CD4-positive, alpha-beta T cell treated with Interferon alpha-2 for 1 hour (primary cell): ENCODE results near the gene PHKA2.
A peak's percentile ranks its signal among the peaks of the same experiment; 100 is the strongest.

Experiments
- DNase-seq, 2 donors: peaks; one replicate each; pipeline ENCODE4 v3.0.0-alpha.2; 2020 to 2022

The PHKA2 gene

DNA sequence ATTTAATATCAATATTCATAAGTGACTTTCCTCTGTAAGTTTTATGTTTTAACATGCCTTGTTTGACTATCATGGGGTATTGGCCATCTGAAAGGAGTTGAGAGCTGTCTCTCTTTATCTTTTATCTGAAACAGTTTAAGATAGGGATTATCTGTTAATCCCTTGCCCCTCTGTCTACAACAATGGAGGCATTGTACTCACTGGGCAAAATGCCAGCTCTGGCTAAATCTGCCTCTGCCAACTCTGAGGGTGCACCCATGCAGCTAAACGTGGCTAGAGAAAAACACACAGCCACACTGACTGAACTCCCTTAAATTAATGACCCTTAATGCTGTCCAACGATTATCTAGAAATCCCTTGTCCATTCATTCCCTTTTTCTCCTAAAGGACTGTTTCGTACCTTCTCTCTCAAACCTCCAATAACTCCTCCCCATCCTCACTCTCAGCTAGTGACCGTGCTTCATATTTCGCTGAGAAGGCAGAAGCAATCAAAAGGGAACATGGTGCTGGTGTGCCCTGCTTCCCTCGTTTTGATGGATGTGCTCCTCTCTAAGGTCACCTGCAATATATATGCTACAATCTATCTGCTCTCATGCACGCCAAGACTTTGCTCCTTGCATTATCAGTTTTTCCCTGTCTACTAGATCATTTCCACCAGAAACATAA is 10.3 kb downstream of the PHKA2 start:
- DNase-seq, result no peak

DNA sequence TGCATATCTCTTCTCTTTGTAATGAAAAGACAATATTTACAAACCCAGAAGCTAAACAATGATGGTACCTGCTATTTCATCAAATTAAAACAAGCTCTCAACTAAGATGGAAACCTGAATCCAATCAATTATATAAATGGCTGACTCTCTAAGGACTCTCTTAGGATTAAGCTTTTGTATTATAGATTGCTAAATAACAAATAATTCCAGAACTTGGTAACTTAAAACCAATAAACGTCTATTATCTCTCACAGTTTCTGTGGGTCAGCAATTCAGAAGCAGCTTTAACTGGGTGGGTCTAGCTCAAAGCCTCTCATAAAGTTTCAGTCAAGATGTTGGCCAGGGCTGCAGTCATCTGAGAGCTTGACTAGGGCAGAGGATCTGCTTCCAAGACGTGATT is 12.4 kb downstream of the PHKA2 start:
- DNase-seq, result no peak

DNA sequence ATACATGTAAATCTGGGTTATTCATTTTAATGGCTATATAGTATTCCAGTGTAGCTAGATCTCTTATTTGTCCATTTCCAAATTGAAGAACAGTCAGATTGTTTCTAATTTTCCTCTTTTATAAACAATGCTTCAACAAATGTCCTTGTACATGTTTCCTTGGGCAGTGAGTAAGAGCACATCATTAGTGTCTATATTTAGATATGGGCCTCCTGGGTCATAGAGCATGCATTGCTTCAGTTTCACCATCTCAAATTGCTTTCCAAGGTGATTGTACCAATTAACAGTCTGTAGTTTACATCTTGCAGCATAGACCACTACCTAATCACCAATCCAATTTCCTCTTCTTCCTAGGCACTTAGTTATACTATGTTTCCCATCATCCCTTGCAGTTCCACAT is 13.4 kb downstream of the PHKA2 start:
- no peak for DNase-seq

DNA sequence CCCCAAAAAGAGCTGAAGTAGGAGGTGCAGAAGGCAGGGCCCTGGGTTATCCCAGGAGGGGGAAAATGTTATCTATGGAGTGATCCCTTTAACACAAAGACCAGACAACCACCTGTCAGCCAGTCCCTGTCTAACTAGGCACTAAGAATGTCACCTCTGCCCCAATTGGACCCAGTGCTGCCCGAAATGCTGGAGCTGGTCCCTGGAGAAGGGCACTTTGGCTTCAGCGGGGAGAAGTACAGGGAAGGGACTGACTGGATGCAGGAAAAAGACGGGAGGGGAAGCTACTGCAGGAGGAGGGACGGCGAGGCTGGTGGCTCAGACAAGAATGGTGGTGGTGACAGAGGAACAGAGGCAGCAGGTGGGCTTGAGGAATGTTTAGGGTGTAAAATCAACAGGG is 17.3 kb downstream of the PHKA2 start:
- no peak for DNase-seq

DNA sequence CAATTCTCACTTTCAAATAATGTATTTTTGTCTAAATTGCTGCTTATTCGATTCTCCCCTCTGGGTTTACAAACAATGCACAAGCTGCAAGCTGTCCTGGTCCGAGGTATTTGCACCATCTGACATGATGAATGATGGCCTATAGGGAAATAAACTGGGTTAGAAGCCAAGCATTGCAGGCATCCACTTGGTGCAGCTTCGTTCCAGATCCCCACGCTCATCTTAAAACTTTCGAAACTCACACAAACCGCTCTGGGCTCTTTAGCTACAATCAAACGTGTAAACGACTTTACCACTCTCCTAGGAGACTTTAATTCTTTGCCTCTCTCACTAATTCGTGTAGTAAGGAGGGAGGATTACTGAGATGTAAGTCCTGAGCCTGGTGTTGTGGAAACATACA is 19.0 kb downstream of the PHKA2 start:
- no peak for DNase-seq

DNA sequence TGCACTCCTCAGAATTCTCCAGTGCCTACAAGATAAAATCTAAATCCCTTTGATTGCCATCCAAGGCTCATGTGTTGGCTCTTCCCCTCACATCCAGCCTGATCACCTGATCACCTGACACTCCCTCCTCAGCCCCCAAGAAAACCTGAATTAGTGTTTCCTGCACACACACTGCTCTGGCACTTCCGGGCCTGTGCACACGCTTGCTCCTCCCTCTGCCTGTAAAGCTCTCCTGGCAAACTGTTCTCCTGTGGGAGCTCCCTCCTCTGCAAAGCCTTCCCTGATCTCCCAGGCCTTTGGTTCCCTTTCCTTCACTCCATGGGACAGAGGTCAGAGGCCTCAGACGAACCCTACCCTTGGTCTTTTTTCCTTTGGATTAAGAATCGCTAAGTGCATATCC is 19.9 kb downstream of the PHKA2 start:
- DNase-seq, result no peak

DNA sequence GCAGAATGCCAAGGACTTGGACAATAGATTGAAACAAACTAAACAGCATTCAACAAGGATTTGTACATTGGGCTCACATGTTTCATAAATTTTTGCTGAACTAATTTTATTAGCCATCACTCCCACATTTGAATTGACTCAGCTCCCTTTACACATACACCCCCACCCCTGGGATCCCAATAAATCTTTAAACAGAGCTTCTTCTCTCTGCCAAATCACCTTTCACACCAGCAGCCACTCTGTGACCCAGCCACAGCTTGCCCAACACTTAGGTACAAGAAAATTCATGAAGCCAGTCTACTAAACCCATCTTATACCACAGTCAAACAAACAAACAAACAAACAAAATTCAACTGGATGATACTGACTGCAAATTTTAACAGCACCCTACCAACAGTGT is 21.6 kb downstream of the PHKA2 start:
- DNase-seq, result no peak

DNA sequence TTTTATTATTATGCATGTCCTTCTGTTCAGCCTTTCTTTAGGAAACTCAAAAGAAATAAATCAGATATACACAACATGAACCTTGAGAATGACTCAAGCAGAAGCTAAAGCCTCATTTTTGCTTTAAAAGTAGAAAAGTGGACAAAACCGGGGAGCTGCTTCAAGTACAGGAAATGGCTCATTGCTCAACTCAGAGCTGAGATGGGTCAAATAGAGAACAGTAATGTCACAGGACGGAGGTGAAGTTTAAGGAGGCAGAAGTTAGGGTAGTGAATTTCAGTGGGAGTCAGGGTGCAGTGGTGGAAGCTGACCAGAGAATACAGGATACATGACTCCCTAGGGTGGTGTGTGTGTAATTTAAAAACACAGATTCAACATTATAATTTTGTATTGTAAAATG is 22.2 kb downstream of the PHKA2 start:
- no peak for DNase-seq

DNA sequence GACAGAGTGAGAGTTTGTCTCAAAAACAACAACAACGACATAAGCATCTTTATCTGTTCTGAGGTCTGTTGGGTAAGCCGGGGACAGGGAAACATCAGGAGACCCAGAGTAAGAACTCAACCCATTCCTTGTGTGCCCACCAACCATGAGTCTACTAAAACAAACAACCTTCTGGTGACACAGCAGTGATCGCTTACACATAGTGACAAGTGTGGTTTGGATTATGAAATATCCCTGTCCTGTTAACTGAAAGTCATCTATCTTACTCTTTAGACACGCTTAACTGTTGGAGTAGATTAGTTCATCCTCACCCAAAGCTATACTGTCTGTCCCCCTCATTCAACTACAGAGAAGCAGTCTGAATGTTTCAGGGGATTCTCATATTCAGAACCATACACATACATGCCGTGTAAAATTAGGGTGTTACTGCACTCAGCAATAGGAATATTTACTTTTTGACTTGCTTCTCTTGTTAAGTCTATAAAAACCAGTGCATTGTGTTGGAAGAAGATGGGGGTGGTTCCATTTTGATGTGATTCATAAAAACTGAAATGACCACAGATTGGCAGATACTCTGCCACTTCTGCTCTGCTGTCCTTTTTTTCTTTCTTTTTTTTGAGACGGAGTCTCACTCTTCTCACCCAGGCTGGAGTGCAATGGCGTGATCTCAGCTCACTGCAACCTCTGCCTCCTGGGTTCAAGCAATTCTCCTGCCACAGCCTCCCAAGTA is 27.4 kb downstream of the PHKA2 start:
- DNase-seq, result no peak

DNA sequence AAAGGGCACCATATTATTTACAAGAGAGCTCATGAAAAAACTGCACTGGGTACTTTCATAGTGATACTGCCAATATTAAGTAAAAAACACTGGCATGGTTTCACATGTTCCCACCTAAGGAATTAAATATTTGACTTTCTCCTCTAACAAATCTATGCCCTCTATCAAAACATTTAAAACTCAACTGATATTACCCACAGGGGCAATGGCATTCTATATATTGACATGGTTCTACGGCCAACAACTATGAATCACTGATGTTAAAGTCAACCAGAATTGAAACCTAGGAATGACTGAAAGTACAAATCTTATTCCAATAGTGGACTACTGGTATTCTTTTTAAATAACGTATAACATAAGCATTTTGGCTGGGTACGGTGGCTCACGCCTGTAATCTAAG is 28.2 kb downstream of the PHKA2 start:
- no peak for DNase-seq

DNA sequence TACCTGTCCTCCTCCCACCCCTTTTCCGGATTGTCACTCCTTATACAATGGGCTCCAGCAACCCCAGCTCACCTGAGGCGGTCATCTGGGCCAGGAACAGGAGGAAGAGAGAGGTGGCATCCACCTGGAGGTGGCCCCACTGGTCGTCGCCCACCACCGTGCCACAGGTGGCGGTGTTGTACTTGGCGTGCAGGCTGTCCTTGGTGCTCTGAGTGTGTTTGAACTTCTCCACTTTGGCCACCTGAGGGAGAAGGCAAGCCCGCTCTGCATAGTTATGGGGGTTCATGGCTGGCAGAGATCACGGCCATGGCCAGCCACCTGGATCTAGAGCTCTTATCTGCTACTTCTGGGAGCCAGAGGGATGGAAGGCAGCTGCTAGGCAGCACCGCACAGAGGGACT is 32.9 kb downstream of the PHKA2 start:
- no peak for DNase-seq

DNA sequence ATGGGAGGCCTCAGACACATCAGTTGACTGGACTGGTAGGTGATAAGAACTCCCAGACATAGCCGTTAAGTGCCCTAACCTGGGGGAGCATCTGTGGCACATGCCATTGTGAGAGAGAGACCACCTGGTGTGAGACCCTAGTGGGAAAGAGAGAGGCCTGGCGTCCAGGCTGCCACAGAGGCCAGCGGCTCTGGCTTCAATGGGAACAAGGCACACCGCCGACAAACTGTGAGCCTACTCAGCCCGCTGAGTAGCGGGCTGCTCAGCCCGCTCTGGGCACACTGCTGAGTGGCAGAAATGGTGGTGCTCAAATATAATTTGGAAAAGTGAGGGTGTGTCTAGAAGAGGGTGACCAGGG is 34.0 kb downstream of the PHKA2 start:
- DNase-seq, result no peak

DNA sequence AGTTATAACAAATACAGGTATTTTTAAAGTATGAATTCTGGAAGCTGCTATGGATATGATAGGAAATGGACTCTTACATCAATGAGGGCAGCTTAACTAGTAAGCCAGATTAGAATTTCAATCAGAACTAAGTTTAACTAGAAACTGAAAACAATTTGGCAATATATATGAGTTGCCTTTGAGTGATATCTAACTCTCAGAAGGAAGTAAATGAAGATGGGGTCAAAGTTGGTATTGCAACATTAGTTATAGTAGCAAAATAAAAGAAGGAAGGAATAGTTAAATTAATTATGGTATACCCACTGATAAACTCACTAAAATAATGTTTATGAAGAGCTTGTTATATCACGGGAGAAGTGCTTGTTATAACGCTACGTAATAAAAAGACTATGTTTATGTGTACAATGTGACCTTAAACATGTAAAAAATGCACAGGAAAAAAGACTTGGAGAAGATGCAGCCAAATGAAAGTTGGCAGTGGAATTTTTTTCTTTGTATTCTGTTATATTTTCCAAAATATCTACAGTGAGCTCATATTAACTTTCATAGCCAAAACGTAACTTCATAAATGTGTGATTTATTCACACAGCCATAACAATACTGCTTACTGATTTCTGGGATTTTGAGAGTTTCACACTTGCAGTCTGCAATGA is 34.5 kb downstream of the PHKA2 start:
- no peak for DNase-seq

DNA sequence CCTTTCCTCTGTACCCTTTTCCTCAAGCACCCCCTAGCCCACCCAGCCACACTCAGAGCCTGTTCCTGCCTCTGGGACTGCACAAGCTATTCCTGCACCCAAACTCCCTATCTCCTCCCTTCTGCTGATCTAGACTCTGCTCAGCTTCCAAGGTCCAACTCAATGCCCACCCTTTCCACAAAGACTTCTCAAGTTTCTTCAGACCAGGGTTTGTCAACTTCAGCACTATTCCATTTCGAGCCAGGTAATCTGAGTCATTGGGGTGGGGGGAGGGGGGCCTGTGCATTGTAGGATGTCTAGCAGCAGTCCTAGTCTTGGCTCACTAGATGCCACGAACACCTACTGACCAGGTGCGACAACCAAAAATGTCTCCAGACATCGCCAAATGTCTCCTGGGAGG is 37.3 kb downstream of the PHKA2 start:
- DNase-seq, result no peak

DNA sequence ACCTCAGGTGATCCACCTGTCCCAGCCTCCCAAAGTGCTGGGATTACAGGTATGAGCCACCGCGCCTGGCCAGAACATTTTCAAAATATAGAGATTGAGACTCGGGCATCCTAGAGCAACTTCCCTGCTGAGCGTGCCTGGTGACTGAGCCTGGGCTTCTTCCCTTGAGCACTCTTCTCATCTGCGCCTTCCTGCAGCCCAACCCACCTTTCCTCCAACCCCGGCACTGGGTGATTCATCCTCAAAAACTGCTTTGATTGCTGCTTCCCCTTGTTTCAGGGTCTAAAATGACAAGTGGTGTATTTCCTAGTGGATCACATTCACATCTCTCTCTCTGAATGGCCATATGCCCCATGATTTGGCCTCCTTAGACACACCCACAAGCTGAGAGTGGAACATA is 37.8 kb downstream of the PHKA2 start:
- no peak for DNase-seq

DNA sequence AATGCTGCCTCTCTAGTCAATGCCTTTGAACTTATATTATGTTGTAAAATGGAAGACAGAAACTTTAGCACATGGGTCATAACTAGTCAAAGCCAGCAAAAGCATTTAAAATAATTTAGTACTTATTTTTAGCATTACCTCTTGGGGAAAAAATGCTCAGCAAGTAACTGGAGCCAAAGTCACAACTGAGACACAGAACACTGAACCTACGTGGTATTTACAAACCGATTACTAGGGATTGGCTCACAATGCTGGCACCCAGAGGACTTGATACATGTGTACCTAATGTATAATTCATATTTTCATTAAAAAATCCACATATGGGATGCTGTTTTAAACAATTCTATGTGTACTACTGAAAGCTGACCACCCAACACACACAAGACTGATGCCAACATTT is 38.4 kb downstream of the PHKA2 start:
- DNase-seq, result no peak

DNA sequence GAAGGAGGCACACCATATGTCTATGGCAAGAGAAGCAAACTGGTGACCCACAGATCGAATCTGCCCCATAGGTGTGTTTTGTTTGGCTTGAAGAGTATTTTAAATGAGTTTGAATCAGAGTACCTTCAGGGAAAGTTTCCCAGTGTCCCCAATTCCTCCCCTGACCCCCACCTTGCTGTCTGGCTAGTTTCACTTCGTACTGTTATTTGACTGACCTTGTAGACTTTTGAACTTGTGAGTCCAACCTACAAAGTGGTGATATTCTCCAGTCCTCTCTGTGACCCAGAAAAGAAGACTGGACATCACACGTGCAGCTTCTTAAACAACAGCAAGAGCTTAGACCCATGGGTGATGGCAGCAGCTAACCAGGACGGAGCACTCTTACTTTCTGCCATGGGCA is 39.4 kb downstream of the PHKA2 start:
- DNase-seq, result no peak

DNA sequence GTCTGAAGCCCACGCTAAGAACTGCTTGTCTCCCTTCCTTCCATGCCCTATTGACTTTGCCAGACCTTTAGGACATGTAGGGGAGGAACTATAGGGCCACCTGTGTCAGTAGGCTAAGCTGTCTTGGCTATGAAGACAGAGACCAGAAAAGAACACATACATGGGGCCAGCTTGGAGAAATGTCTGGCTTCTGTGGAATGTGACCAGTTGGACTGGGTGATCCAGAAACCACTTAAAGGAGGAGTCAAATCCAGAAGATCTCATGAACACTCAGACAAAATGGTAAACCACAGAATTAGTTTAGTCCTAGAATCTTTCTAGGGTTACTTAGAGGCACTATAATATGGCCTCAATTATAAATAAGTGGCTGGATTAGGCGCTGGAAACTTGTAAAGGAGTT is 42.0 kb downstream of the PHKA2 start:
- no peak for DNase-seq

DNA sequence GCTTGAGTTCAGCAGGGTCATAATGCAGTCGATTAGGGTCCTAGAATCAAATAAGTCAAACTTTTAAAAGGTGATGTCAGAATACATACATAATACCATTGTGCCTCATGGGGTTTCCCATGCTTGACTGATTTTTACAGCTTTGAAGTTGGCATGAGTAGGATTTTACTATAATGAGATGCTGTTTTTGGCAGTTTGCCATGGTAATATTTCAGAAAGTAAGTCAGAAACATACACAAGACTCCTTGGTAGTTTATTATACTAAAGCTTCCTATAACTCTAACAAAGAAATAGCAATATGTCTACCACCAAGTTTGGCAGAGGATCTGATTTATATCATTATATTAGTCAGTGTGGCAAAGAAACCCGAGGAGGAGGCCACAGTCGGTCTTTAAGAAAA is 45.2 kb downstream of the PHKA2 start:
- no peak for DNase-seq

DNA sequence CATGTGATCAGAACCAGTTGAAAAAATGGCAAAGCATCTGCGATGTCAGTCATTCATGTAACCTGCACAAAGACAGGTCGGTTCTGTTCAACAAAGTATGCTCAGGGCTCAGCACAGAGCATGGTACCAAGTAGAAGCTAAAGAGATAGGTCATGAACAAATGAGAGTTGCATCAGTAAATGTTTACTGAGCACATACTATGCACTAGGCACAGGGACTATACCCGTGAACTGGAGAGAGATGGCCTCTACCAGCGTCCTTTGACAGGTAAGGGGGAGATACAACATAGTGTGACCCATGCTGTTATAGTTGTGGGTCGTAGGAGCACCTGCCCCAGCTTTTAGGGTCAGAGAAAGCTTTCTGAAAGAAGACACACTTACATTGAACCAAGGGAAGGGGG is 46.7 kb downstream of the PHKA2 start:
- DNase-seq, result no peak

DNA sequence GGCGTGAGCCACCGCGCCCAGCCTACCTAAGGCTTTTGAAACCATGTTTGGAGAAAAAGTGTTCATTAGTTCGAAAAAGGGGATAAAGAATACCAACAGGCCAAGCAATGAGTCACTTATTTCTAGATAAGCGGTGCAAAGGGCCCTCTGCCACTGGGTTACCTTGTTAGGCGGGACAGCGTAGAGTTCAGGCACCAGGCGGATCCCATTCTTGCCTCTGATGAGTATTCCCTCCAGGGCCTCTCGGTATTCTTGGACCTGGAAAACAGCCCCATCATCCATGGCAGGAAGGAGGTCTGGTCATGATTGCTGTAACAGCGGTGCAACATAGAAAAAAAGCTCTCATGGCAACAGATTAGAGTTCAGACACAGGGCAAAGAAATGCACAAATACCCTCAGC is 48.0 kb downstream of the PHKA2 start:
- no peak for DNase-seq

DNA sequence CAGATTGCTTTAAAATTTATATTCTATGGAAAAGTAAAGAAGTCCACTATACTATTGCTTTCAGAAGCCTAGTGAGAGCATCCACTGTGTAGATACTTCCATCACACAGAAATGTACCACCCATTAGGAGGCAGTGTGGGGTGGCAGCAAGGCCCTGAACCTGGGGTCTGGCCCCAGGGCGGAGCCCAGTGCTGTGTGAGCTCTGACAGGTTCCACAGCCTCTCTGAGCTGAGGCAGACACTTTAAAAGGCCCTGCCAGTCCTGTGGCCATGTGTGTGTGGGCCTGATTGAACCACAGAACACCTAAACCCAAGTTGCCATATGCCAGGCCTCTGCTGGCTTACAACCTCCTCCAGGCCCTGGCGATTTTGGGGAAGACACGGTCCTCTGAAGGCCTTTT is 49.2 kb downstream of the PHKA2 start:
- DNase-seq, result no peak

DNA sequence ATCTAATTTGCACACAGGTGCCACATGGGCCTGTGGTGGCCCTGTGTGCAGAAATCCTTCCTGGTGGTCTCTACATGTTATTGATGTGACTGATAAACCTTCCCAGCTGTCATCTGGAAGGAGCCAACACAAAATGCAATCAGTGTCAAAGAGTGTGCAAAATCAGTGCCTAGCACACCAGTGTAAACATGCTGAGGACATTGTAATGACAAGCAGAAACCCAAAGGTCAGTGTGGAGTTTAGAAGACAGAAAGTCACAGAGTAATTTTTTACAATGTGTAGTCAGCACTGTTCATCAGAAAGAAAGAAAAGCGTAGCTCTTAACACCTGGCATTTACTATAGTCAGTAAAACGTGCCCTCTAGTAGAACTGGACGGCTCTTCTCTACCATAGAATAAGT is 50.3 kb downstream of the PHKA2 start:
- no peak for DNase-seq

DNA sequence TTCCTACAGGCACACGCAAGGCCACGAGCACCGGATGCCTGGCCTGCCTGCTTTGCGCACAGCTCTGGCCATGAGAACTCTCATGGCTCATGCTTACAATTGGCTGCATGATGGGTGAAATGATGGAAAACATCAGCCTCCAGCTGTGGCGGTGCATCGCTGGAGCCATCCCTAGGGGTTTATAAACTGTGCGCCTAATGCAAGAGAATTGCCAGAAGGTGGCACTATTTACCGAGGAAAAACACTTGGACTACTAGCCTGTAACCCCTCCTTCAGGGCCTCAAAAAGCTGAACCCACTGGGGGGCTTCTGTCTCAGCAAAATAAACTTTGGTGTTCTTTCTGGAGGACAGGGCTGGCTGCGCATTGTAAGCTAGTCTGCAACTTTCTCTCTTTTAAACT is 51.9 kb downstream of the PHKA2 start:
- peak in 1 of 2 donors; percentile 1 for DNase-seq

DNA sequence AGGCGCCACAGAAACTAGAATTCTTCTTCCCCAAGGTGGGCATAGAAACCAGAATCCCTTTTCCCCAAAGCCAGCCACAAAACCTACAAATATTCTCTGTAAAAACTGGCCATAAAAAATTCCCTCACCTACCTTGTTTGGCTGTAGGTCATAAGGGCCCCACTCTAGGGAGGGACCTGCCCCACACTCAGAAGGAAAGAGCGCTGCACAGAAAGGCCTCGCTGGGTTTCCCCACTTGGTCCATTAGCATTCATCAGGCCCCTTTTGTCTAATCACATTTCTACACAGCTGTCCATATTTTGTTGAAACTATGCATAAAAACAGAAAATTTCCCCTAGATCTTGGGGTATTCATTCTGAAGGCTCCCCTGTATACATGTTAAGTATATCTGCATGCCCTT is 54.1 kb downstream of the PHKA2 start:
- DNase-seq, result no peak
